ENCODE data around the gene GABRA4.

GABRA4 gene

DNA sequence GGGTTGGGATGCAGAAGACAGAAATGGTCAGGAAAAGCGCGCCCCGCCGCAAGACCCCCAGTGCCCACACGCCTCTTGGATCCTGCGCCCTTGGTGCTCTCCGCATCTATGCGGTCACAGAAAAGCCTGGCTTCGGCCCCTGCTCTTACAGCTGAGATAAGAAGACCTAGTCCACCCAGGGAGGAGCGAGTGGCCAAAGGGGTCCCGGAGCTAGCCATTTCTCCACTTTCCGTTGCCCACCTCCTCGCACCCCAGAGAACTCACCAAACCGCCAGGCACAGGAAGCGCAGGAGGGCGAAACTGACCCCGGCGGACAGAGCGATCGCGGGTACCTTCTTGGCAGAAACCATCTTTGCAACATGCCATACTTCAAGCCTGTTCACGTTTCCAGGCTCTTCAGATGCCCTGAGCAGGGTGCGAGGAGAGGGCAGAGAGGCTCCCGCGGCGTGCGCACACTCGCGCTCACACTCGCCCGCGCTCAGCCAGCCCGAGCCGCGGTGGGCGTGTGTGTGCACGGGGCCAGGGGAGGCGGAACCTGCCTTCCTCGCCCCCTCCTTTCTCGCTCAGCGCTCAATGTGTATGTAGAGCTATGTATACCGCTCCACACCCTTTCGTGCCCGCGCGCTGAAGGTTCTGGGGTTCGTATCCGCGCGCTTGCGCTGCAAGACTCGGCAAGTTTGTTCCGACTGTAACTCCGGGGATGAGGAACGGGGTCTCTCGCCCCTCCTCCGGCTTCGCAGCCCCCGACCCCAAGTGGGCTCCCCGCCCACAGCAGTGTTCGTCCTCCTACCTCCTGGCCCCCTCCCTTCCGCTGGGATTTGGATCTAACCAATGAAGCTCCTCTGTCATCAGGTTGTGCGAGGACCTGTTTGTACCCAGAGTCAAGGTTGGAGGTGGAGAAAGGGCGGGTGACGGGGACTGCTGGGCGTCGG, at the start of gene GABRA4:
GABRA4 (minus strand) TSS at position 507 of the 932 bp plus-strand sequence; CDS start at position 350, 157 bp downstream.
- no peak for DNase-seq (ENCODE audit: low read depth in 2 of 2)

DNA sequence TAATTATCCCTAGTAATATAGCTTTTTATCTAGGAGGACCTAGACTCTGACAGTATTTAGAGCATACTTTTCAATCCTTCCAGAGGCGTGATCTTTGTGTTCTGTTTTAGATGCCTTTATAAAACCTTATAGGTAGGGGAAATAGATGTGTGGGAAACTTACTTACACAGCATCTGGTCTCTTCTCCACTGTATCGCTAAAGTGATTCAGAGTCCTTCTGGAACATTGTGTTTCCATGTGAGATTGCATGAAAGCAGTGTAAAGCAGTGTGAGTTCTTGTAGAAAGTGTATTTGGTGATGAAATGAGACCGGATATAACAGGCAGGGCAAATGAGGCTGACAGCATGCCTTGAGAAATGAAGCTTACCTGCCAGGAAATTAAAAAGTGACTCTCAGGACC, 47.4 kb upstream of the GABRA4 start:
- DNase-seq (ENCODE audit: low read depth in 2 of 2) = no peak

DNA sequence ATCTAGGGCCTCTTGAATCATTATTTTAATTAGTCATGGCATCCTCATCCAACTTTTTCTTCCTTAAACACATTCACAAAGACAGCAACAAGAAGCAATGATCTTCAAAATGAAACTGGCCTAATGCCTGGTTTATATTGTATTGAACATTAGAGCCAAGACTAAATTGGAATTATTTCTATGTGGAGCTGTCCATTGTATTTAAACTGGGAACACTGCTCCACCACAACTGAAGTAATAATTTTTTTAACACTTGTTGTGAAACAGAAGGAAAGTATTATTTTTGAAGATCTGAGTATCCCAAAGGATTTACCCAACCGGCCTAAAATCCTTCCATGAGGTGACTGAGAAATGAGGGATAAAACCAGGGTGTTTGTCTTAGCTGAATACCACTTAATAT, 44.9 kb upstream of the GABRA4 start:
- no peak for DNase-seq (ENCODE audit: low read depth in 2 of 2)

DNA sequence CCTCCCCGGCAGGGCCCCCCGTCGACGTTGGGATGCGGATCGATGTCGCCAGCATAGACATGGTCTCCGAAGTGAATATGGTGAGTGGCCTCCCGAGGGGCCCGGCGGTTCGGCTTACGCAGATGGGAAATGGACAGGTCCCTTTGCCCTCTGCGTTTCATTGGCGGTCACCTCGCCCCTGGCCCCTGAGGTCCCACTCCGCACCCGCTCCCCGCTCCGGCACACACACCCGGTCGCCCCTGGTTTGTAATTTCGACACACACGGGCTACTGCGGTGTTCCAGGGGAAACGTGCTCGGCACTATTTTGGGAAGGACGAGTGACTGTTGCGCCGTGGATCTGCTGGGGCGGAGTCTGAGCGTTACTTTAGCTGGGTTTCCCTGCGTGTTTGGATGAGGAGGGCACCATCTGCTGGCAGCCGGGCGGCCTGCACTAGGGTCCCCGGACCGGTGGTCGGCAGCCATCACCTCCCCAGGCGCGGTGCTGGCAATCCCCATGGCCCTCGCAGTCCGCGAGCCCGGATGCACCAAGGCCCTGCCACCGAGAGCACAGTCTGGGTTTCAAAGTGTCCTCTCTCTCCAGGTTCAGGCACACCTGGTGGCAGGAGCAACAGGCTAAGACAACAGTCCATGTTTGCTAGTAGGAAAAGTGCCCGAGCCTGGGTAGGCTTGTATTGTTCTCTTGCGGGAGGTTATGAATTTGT, 39.2 kb upstream of the GABRA4 start:
- DNase-seq (ENCODE audit: low read depth in 2 of 2) = no peak

DNA sequence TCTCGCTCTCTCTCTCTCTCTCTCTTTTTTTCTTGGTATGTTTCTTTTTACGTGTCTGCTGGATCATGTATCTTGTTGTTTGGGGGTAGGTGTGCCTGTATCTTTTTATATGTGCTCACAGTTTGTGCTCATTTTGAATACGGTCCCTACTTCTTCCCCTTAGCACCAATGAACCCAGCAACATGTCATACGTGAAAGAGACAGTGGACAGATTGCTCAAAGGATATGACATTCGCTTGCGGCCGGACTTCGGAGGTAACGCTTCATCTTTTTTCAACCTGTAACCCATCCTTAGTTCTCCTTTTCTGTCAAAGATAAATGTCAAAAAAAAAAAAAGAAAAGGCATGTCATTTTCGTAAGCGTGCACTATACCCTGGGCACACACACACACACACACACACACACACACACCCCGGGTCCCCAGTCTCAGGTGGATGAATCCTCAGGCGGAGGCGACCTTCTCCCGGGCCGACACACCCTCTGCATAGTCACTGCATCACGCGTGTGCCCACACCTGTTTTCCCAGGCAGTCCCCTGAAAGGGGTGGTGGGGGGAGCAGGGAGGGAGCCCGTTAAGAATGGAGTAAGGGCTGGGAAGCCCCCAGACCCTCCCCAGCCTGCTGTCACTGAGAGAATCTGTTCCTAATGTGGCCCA, 38.5 kb upstream of the GABRA4 start:
- no peak for DNase-seq (ENCODE audit: low read depth in 2 of 2)

DNA sequence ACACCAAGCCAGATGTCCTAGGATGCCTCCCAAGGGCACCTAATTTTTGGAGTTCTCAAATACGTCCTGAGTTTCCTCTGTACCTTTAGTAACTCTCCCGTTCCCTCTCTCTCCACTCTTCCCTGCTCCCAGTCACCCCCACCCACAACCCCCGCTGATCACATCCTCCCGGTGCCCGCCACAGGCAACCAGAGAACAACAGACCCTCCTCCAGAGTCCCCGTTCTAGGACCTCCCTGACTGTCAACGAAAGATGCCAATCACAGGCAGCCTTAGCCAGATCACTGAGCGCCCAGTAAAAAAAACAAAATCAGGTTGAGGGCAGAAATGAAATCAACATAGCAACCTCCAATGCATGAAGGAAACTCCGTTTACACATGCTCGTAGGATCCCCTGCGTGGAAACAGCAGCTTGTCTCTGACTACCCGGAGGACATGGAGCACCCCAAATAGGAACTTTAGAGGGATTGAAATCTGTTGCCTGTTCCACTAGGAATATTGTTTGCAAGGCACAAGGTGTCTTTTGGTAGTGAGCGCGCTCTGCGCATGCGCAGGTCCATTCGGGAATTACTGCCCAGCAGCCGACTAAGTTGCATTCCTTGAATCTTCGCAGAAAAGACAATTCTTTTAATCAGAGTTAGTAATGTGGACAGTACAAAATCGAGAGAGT, 37.8 kb upstream of the GABRA4 start, which contains the start of gene GABRB1:
GABRB1 (plus strand) TSS at position 557 of the 668 bp plus-strand sequence.
- DNase-seq (ENCODE audit: low read depth in 2 of 2) = no peak

DNA sequence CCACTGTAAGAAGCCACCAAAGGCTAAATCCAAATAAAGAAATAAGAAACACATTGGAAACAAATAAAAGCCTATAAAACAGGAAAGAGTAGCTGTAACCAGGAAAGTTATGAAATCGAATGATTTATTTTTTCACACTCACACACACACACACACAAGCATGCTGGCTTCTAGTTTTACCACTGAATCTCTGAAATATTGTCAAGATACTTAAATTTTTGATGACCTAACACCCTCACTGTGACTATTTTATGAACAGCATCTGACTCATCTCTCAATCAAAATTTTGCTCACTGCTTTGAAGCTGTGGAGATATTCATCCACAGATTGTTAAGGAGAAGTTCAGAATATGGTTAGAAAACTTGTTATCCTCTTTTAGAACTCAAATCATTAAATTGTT, 24.1 kb upstream of the GABRA4 start:
- no peak for DNase-seq (ENCODE audit: low read depth in 2 of 2)

DNA sequence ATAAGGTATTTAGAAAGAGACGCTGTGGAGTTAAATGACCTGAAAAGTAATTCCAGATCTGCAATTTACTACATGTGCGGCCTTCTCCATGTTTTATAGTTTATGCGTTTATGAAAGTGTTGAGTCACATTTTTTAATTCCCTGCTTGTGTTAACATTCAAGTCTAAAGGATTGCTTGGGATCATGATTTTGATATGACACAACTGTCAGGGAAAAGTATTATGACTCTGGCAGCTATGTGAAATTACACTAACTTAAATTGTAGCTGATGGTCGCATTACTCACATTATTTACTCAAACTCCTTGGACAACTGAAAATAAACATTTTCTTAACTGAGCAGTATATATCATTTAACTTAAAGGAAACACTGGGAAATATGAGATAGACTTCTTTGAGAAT, 23.7 kb upstream of the GABRA4 start:
- no peak for DNase-seq (ENCODE audit: low read depth in 2 of 2)

DNA sequence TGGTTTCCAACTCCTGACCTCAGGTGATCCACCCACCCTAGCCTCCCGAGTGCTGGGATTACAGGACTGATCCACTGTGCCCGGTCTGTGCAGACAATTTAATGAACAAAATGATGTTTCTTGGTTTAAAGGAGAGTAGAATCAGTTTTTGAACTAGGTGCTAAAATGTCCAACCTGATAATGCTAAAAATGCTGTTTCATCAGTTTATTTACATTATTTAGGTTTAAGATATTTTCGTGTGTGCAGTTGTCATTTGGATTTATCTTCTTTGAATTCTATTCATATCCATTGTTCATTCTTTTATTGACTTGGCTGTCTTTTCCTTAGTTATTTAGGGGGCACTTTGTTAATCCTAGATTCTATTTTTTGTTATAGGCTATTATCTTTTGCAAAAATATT, 20.0 kb upstream of the GABRA4 start:
- no peak for DNase-seq (ENCODE audit: low read depth in 2 of 2)

DNA sequence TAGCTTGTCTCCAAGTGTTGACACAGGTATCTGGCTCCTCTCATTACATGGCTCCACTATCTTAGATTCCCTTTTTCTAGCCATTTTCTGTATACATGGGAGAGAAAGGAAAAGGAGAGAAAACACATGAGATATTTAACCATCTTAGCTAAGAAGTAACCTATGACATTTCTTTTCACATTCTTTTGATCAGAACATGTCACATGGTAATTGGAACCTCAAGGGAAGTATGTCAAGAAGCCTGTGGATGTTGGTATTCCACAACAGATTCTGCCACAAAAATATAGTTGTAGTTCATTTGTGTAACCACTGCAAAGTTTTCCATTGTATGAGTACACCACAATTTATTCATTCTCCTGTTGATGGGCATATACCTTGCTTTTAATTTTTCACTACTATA, 19.3 kb upstream of the GABRA4 start:
- no peak for DNase-seq (ENCODE audit: low read depth in 2 of 2)

DNA sequence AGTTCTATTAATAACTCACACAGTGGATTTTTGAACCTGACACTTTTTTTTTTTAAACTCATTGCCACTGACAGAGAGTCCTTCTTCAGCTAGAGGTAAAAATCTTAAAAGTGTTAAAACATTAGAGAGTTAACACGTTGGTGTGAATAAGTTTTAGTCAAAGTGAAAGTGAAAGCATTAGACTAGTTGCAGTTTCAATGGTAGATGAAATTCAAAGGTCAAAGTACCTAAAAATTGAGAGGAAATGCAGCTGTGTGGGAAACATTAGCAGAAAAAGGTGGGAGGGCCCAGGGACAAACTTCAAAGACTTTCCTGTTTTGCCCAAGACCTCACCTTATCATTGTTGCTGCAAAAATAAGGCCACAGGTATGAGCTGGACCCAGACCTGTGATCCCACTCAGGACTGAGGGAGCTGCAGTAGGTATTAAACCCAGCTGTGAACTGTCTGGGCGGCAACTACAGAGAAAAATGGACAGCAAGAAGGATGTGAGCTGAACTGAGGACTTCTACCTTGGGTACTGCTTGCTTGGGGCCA, 17.6 kb upstream of the GABRA4 start:
- DNase-seq (ENCODE audit: low read depth in 2 of 2) = no peak

DNA sequence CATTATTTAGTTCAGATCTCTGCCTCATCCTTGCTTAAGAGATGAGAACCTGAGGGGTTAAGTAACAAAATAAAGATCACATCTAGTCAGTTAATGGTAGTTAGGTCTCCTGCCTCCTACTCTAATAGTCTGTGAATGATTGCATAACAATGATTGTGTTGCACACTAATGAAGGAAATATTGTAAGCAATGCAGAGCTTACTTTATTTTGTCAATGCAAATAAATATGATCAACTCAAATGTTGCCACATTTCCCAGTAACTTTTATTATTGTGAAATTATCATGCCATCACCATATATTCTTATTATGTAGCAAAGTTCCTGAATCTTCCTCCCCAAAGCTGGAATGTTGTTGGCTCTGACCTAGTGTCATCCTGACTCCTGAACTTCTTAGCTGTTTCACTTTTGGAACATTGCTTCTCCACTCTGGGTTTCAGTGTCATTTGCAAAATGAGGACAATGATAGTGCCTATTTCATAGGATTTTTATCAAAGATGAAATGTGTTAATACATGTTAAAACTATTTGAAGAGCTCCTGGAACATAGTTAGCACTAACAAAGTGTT, 17.0 kb upstream of the GABRA4 start:
- DNase-seq (ENCODE audit: low read depth in 2 of 2) = no peak

DNA sequence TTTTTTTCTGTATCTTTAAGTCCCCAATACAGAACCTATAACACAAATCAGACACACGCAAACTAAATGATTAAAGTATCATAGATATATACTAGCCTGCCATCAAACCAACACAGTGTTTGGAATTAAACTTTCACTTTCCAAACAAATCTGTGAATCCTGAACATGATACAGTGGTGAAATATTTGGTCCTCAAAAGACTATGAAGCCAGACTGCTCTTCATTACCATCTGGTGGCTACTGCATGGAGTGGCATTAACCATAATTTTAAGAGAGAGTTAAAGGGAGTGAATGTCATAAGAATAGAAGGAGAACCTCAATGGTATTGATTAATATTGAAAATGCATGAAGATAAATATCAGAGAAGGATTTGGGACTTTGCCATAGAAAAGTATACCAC, 9.2 kb upstream of the GABRA4 start:
- DNase-seq (ENCODE audit: low read depth in 2 of 2) = no peak

DNA sequence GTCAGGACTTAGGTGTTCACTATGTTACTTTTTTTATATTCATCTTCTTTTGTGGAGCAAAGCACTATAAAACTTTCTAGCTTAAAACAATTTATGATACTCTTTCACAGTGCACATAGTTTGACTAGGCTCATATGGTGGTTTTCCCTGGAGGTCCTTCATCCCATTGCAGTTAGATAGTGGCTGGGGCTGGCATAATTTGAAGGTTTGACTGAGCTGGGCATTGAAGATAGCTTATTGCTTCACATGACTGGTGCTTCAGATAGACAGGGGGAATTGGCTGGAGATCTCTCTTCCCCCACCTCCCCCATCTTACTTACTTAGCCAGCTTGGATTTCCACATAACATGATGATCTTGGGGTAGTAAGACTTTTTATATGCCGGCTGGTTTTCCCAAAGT, 7.0 kb upstream of the GABRA4 start:
- no peak for DNase-seq (ENCODE audit: low read depth in 2 of 2)

DNA sequence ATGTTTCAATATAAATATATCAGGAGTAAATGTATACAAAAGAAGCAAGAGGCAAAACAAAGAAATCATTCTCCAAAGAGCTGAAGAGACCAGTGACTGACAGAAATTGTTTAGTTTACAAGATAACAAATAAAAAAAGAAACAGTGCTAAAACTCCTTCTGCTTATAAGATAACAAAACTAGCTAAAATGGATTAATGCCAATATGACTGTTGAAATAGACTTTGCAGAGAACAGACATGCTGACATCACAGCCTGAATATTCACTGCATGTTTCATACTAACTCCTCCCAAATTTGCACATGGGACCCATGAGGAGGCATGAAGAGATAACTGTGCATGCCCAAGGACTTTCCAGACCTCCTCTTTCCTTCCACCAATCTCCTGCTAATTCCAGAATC, 6.2 kb upstream of the GABRA4 start:
- no peak for DNase-seq (ENCODE audit: low read depth in 2 of 2)

DNA sequence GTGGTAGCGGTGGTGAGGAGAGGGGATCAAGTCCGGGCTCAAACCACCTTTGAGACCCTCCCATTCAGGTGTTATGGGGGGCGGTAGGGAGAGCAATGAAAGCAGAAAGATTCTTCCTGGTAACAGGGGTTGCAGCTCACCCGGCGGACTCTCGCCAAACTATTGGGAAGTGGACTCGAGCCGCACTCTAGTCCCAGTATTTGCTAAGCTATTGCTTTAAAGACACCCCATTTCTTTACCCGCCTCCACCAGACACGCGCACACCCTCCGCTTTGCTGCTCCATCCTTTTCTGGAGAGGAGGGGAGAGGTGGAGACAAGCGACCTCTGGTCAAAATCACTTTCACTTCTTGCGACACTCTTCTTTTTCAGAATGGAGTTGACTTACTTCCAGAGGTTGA, 625 bp upstream of the GABRA4 start:
- no peak for DNase-seq (ENCODE audit: low read depth in 2 of 2)

DNA sequence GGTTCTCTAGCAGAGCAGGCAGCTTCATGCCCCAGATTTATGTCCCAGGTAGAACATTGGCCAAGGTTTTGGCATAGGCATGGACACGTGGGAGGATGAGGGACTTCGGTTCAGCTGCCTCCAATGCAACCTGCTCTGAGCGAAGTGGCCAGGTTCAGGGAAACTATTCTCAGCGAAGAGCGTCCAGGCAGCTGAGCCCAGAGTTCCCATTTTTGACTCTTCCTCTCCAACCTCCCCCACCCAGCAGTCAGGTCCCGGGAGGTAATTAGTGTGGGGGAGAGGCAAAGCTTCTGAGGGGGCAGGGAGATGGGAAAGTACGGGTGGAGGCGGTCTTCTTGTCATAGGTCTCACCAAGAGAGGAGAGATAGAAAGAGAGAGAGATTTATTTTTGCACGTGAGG, 1.0 kb downstream of the GABRA4 start:
- no peak for DNase-seq (ENCODE audit: low read depth in 2 of 2)

DNA sequence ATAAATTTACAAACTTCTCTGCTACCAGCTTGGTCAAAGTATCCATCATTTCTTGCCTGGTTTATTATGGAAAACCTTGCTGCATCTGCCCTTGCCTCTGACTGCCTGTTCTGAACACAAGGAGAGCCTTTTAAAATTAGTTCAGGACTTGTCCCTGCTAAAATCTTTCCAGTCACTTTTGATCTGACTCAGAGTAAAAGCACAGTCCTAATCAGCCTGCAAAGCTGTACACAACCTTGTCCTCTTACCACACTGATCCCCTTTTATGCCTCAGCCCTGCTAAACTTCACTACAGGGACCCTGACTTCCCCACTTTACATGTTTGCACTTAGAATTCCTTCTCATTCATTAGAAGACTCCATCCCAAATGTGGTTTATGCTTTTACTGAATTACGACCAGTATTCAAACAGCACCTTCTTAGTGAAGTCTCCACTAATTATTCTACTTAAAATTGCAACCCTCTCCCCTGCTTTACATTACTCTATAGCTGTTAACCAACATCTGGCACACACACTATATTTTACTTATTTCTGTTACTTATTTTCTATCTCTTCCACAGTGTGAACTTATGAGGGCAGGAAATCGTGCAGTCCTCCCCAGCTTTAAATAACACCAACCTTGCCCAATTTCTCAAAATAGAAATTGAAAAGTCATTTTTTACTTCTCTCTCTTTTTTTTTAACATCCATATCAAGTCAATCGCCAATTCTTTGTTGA, 6.3 kb downstream of the GABRA4 start:
- no peak for DNase-seq (ENCODE audit: low read depth in 2 of 2)

DNA sequence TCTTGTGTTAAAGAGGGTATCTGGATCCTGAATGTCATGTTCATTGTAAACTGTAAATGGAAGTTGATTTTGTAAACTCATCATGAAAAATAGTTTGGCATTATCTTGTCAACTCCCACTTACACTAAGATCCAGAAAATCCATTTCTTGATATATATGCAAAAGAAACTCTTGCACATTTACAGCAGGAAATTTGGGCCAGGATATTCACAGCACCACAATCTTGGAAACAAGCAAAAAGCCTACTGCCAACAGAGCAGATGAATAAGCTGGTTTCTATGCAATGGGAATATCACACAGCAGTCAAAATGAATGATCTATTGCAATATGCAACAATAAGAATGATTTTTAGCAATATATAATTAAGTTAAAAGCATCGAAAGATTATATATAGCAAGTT, 8.6 kb downstream of the GABRA4 start:
- DNase-seq (ENCODE audit: low read depth in 2 of 2) = no peak

DNA sequence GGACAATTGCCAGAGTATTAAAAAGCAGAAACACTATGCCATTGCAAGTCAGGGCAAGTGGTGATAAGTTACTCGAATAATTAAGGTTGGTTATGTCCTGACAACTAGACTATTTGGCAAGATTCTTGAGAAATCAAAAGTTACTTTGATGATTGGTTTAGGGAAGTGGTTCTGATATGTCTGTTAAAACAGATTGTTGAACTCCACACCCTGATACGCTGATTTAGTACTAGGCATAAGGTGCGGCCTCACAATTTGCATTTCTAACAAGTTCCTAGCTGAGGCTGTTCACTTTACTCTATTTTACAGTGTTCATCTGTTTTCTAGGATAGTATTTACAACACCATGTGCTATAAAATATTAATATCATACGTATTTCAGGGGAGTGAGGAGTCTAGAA, 12.5 kb downstream of the GABRA4 start:
- no peak for DNase-seq (ENCODE audit: low read depth in 2 of 2)

DNA sequence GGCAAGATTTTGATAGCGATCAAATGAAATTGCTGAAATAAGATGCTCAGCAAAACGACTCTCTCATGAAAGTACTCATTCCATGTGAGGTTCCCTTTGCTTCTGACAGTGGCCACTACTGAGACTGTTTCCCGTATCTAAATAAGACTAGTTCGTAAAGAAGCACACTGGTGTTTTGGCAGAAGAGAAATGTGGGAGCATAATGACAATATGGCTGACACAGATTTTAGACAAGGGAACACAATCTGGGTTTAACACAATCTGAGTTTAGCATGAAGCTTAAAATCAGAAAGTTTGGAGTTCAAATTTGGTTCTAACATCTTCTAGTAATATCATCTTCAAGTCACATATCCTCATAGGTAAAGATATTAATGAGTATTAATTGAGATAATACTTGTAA, 13.7 kb downstream of the GABRA4 start:
- DNase-seq (ENCODE audit: low read depth in 2 of 2) = no peak

Data from stimulated activated CD8-positive, alpha-beta memory T cell treated with anti-CD3 and anti-CD28 coated beads, Interleukin-7, amount 100 ng/mL, for 1 hour (primary cell).